Measurements from ENCODE around the gene NOXO1.

DNA sequence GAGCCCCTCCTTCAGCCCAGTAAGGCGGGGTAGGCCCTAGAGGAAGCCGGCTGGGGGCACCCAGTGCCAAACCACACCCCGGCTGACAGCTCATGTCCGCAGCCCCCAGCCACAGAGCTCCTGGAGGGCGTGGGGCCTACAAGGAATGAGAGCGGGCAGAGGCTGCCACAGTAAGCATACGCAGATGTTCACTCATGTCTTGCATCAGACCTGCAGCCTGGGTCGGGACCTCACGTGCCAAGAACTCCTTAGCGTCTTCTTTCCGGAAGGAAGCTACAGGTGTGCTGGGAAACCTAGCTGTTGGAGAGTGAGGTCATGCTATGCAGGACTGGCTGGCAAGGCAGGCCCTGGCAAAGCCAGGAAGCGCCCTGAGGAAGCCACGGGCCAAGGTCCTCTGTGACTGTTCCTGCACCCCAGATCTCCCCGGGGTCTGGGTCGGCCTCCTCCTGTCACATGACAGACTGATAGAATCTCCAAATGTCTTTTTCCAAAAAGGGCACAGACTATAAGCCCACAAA lies 26.8 kb upstream of the NOXO1 start:
- no peak for TF ChIP-seq EZH2 (IDR thresholded peaks at IDR 0.05; ENCODE audit: borderline replicate concordance)
- TF ChIP-seq, protein P1, sequence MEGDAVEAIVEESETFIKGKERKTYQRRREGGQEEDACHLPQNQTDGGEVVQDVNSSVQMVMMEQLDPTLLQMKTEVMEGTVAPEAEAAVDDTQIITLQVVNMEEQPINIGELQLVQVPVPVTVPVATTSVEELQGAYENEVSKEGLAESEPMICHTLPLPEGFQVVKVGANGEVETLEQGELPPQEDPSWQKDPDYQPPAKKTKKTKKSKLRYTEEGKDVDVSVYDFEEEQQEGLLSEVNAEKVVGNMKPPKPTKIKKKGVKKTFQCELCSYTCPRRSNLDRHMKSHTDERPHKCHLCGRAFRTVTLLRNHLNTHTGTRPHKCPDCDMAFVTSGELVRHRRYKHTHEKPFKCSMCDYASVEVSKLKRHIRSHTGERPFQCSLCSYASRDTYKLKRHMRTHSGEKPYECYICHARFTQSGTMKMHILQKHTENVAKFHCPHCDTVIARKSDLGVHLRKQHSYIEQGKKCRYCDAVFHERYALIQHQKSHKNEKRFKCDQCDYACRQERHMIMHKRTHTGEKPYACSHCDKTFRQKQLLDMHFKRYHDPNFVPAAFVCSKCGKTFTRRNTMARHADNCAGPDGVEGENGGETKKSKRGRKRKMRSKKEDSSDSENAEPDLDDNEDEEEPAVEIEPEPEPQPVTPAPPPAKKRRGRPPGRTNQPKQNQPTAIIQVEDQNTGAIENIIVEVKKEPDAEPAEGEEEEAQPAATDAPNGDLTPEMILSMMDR (IDR thresholded peaks at IDR 0.05; ENCODE audit: poor library complexity) = no peak
- TF ChIP-seq EZH2phosphoT487 (IDR thresholded peaks at IDR 0.05; ENCODE audit: low read depth, severe bottlenecking, unreplicated experiment) = no peak
